Thyroid gland (tissue), 4 donors: ENCODE results near the gene SMG6.

ENCODE experiments used
- POLR2A ChIP-seq, 2 donors: fragments of 450-650 bp; IDR thresholded peaks; one replicate each; pipeline ENCODE4 v1.6.1; 2017; ENCODE audit warnings: antibody characterized with exemption in 2 of 2, mild to moderate bottlenecking in 2 of 2, moderate library complexity in 1 of 2
- TF ChIP-seq, protein P1 (sequence below), 6 experiments: fragments of 200-600 bp in 3 of 6; fragments of 450-650 bp in 3 of 6; sonication (generic) in 3 of 6; IDR thresholded peaks; one replicate each; pipeline ENCODE4 v1.5.1; 2016 to 2019; ENCODE audit warnings: antibody characterized with exemption in 6 of 6, mild to moderate bottlenecking in 2 of 6, inconsistent platforms in 1 of 6, moderate library complexity in 1 of 6

GRCh38 chr17:2022647-2023240 lies 280.8 kb downstream of the SMG6 start:
- TF ChIP-seq POLR2A (IDR thresholded peaks at IDR 0.05), result no peak
- TF ChIP-seq, protein P1, sequence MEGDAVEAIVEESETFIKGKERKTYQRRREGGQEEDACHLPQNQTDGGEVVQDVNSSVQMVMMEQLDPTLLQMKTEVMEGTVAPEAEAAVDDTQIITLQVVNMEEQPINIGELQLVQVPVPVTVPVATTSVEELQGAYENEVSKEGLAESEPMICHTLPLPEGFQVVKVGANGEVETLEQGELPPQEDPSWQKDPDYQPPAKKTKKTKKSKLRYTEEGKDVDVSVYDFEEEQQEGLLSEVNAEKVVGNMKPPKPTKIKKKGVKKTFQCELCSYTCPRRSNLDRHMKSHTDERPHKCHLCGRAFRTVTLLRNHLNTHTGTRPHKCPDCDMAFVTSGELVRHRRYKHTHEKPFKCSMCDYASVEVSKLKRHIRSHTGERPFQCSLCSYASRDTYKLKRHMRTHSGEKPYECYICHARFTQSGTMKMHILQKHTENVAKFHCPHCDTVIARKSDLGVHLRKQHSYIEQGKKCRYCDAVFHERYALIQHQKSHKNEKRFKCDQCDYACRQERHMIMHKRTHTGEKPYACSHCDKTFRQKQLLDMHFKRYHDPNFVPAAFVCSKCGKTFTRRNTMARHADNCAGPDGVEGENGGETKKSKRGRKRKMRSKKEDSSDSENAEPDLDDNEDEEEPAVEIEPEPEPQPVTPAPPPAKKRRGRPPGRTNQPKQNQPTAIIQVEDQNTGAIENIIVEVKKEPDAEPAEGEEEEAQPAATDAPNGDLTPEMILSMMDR (IDR thresholded peaks at IDR 0.05), result no peak
